Chondrocyte (in vitro differentiated cells): Measurements from ENCODE around the gene PRMT1. TPM values are rescaled to one million over a fixed set of nuclear protein-coding genes. Genes with fewer than 3 reads are reported as not detected.

Experiments used
- DNase-seq: peaks from one replicate; pipeline ENCODE4 v3.0.0; 2021; ENCODE audit warnings: mixed read lengths, low spot score
- H3K27ac Mint-ChIP-seq: one replicate; pipeline ENCODE4 v1.8.0; 2021; ENCODE audit warnings: mild to moderate bottlenecking, moderate library complexity, mixed read lengths; ENCODE audit not compliant: unreplicated experiment
- H3K27me3 Mint-ChIP-seq: 2 replicates; pipeline ENCODE4 v1.8.0; 2021; ENCODE audit warnings: low read depth, mixed read lengths
- H3K36me3 Mint-ChIP-seq: 2 replicates; pipeline ENCODE4 v1.8.0; 2021; ENCODE audit warnings: low read depth, mixed read lengths
- H3K4me1 Mint-ChIP-seq: 2 replicates; pipeline ENCODE4 v1.8.0; 2021; ENCODE audit warnings: low read depth, mild to moderate bottlenecking, mixed read lengths
- H3K4me3 Mint-ChIP-seq: one replicate; pipeline ENCODE4 v1.8.0; 2021; ENCODE audit warnings: mild to moderate bottlenecking, moderate library complexity, mixed read lengths; ENCODE audit not compliant: unreplicated experiment
- H3K9me3 Mint-ChIP-seq: 2 replicates; pipeline ENCODE4 v1.8.0; 2021; ENCODE audit warnings: low read depth, mixed read lengths
- CTCF ChIP-seq: fragments of 200-600 bp; sonication (generic); IDR thresholded peaks from 2 replicates; pipeline ENCODE4 v1.5.0; 2021; ENCODE audit warnings: antibody characterized with exemption, mild to moderate bottlenecking, moderate library complexity
- total RNA-seq: library from RNA; stranded (reverse); gene quantifications from 3 replicates; pipeline ENCODE4 v1.2.1, GENCODE V29; 2021

The PRMT1 gene
- total RNA-seq, 1 donor from 2014 or later = 98.0 TPM

DNA sequence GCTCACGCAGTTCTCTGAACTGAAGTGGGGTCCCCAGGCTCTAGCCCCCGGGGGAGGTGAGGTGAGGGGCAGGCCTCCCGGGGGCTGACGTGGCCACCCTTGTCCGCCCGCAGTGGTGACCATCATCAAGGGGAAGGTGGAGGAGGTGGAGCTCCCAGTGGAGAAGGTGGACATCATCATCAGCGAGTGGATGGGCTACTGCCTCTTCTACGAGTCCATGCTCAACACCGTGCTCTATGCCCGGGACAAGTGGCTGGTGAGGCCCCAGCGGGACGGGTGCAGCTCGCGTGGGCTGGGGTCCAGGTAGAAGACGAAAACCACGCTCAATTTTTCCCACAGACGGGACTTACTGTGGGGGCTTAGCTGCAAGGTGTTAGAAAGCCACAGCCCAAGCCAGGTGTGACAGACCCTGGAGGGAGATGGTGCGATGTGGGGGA is 6.8 kb downstream of the PRMT1 start:
- DNase-seq = no peak
- H3K4me3 Mint-ChIP-seq = no peak overlapping the region
- H3K27ac Mint-ChIP-seq = no peak overlapping the region
- H3K36me3 Mint-ChIP-seq = peaks cover 17% of the 10 kb centered on the region
- peaks cover 24% of the 10 kb centered on the region for H3K4me1 Mint-ChIP-seq
- no peaks in the 10 kb centered on the region for H3K27me3 Mint-ChIP-seq
- TF ChIP-seq CTCF = no peak
- no peaks in the 10 kb centered on the region for H3K9me3 Mint-ChIP-seq

DNA sequence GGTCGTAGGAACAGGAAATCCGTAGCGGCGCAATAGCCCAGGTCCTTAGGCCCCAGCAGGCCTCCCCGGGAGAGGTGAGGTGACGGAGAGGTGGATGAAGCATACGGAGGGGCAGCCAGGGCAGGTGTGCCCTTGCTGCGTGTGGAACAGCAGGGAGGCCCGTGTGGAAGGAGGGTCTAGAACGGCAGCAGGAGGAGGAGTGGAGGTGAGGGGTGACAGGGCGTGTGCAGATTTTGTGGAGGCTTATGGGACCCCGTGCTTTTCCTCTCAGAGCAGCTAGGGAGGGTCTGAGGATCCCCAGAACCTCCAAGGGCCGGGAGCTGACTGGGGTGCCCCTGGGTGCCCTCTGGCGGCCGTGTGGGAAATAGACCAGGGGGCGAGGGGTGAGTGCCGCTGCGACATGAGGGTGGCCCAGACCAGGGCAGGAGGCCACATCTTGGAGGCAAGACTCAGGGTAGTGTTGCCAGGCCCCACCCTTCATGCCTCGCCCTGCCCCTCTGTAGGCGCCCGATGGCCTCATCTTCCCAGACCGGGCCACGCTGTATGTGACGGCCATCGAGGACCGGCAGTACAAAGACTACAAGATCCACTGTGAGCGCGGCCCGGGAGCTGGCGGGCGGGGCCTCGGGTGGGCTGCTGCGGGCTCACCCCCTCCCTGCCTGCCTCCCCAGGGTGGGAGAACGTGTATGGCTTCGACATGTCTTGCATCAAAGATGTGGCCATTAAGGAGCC is 7.3 kb downstream of the PRMT1 start:
- Mint-ChIP-seq H3K27ac (no peak overlapping the region), H3K4me1 (peaks cover 19% of the 10 kb centered on the region), H3K4me3 (no peak overlapping the region), H3K27me3 (no peaks in the 10 kb centered on the region), H3K9me3 (no peaks in the 10 kb centered on the region), H3K36me3 (peaks cover 17% of the 10 kb centered on the region)
- DNase-seq = no peak
- TF ChIP-seq CTCF = peak; percentile 34

DNA sequence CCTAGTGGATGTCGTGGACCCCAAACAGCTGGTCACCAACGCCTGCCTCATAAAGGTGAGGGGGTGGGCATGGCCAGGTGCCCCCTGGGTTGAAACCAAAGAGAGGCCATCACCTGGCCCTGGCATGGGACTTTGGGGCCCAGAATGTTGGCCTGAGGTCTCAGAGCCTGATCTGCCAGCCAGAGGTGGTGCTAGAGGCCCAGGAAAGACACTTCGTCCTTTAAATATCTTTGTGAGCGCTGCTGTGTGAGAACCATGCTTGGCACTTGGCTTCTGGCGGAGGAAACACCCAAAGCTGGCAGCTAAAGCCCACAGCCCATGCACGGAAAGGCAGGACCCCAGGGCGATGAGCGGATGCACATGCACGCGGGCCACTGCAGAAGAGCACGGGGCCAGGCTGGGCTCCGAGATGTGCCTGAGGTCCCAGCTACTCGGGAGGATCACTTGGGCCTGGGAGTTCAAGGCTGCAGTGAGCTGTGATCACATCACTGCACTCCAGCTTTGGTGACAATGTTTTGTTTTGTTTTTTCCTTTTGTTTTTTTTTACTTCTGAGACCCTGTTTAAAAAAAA is 8.0 kb downstream of the PRMT1 start:
- Mint-ChIP-seq H3K4me1 (peaks cover 16% of the 10 kb centered on the region), H3K27ac (no peak overlapping the region), H3K36me3 (peaks cover 17% of the 10 kb centered on the region), H3K9me3 (no peaks in the 10 kb centered on the region), H3K4me3 (no peak overlapping the region), H3K27me3 (no peaks in the 10 kb centered on the region)
- DNase-seq = no peak
- peak; percentile 17 for TF ChIP-seq CTCF

DNA sequence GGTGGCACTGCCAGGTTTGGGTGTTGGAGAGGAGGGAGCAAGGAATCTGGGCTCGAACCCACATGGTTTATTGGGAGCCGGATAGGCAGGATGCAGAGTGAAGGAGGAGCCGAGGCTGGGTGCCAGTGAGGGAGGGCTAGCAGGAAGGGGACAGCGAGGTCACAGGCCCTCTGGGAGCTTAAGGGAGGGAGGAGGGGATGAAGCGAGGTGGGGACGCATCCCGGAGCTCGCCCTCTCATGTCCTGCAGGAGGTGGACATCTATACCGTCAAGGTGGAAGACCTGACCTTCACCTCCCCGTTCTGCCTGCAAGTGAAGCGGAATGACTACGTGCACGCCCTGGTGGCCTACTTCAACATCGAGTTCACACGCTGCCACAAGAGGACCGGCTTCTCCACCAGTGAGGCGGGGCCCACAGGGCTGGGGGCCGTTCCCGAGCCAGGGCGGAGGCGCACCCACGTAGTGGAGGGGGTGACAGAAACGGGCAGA is 8.8 kb downstream of the PRMT1 start:
- no peaks in the 10 kb centered on the region for H3K9me3 Mint-ChIP-seq
- no peak for TF ChIP-seq CTCF
- peaks cover 16% of the 10 kb centered on the region for H3K36me3 Mint-ChIP-seq
- no peak for DNase-seq
- no peaks in the 10 kb centered on the region for H3K27me3 Mint-ChIP-seq
- H3K4me3 Mint-ChIP-seq = no peak overlapping the region
- H3K4me1 Mint-ChIP-seq = peaks cover 16% of the 10 kb centered on the region
- no peak overlapping the region for H3K27ac Mint-ChIP-seq

GRCh38 chr19:49686503-49687088 is 9.5 kb downstream of the PRMT1 start:
- H3K36me3 Mint-ChIP-seq = peaks cover 15% of the 10 kb centered on the region
- no peaks in the 10 kb centered on the region for H3K9me3 Mint-ChIP-seq
- peaks cover 21% of the 10 kb centered on the region for H3K4me1 Mint-ChIP-seq
- no peaks in the 10 kb centered on the region for H3K27me3 Mint-ChIP-seq
- no peak for DNase-seq
- no peak overlapping the region for H3K27ac Mint-ChIP-seq
- TF ChIP-seq CTCF = no peak
- H3K4me3 Mint-ChIP-seq = no peak overlapping the region
